ENCODE measurements around the gene ERBIN.

ERBIN gene

GRCh38 chr5:66118304-66118703 lies 191.9 kb downstream of the ERBIN start:
- TF ChIP-seq ZNF384 (IDR thresholded peaks at IDR 0.05) (no peak), HDGF (IDR thresholded peaks at IDR 0.05; ENCODE audit: borderline replicate concordance) (no peak), SUZ12 (IDR thresholded peaks at IDR 0.05) (no peak), NFRKB (IDR thresholded peaks at IDR 0.05) (no peak), LEF1 (IDR thresholded peaks at IDR 0.05; ENCODE audit: borderline replicate concordance) (no peak), FOXM1 (IDR thresholded peaks at IDR 0.05; ENCODE audit: borderline replicate concordance) (no peak), CTBP1 (IDR thresholded peaks at IDR 0.05; ENCODE audit: borderline replicate concordance) (no peak)
- DNase-seq (ENCODE audit: extremely low spot score), result no peak
- ChIA-PET POLR2A (no interaction called here), CTCF (no interaction called here)

- TF ChIP-seq CTBP1 (IDR thresholded peaks at IDR 0.05; ENCODE audit: borderline replicate concordance) (no peak), ZNF384 (IDR thresholded peaks at IDR 0.05) (no peak)
- ChIA-PET POLR2A (no interaction called here), CTCF (no interaction called here)
- no peak for DNase-seq (ENCODE audit: extremely low spot score)
These were observed 196.1 kb downstream of the ERBIN start for GRCh38 chr5:66122379-66123034.

GRCh38 chr5:66129144-66129543 lies 202.8 kb downstream of the ERBIN start:
- ChIA-PET POLR2A (no interaction called here), CTCF (no interaction called here)
- no peak for DNase-seq (ENCODE audit: extremely low spot score)
- no peak for TF ChIP-seq SUZ12 (IDR thresholded peaks at IDR 0.05)
- no peak for TF ChIP-seq SP1 (IDR thresholded peaks at IDR 0.05)
- TF ChIP-seq CTBP1 (IDR thresholded peaks at IDR 0.05; ENCODE audit: borderline replicate concordance), result no peak
- TF ChIP-seq PKNOX1 (IDR thresholded peaks at IDR 0.05), result no peak
- TF ChIP-seq HDGF (IDR thresholded peaks at IDR 0.05; ENCODE audit: borderline replicate concordance), result no peak
- TF ChIP-seq ARNT (IDR thresholded peaks at IDR 0.05), result no peak
- TF ChIP-seq NFRKB (IDR thresholded peaks at IDR 0.05), result no peak
- TF ChIP-seq FOXM1 (IDR thresholded peaks at IDR 0.05; ENCODE audit: borderline replicate concordance), result no peak
- TF ChIP-seq BHLHE40 (IDR thresholded peaks at IDR 0.05; ENCODE audit: borderline replicate concordance), result no peak
- TF ChIP-seq ELF4 (IDR thresholded peaks at IDR 0.05), result no peak
- no peak for TF ChIP-seq LEF1 (IDR thresholded peaks at IDR 0.05; ENCODE audit: borderline replicate concordance)
- no peak for TF ChIP-seq TARDBP (IDR thresholded peaks at IDR 0.05)
- TF ChIP-seq FOXK2 (IDR thresholded peaks at IDR 0.05), result no peak
- TF ChIP-seq FOXA1 (IDR thresholded peaks at IDR 0.05), result no peak
- TF ChIP-seq L3MBTL2 (conservative IDR thresholded peaks at IDR 0.05), result no peak
- TF ChIP-seq ZNF384 (IDR thresholded peaks at IDR 0.05), result no peak

GRCh38 chr5:66130493-66130892 lies 204.1 kb downstream of the ERBIN start:
- DNase-seq (ENCODE audit: extremely low spot score), result no peak
- ChIA-PET POLR2A (no interaction called here), CTCF (no interaction called here)
- TF ChIP-seq BHLHE40 (IDR thresholded peaks at IDR 0.05; ENCODE audit: borderline replicate concordance) (no peak), SUZ12 (IDR thresholded peaks at IDR 0.05) (no peak), PKNOX1 (IDR thresholded peaks at IDR 0.05) (no peak), NFRKB (IDR thresholded peaks at IDR 0.05) (no peak), CTBP1 (IDR thresholded peaks at IDR 0.05; ENCODE audit: borderline replicate concordance) (no peak), LEF1 (IDR thresholded peaks at IDR 0.05; ENCODE audit: borderline replicate concordance) (no peak), FOXM1 (IDR thresholded peaks at IDR 0.05; ENCODE audit: borderline replicate concordance) (no peak), ELF4 (IDR thresholded peaks at IDR 0.05) (no peak), SP1 (IDR thresholded peaks at IDR 0.05) (no peak), FOXA1 (IDR thresholded peaks at IDR 0.05) (no peak), ZNF384 (IDR thresholded peaks at IDR 0.05) (no peak), TARDBP (IDR thresholded peaks at IDR 0.05) (no peak), FOXK2 (IDR thresholded peaks at IDR 0.05) (no peak), ARNT (IDR thresholded peaks at IDR 0.05) (no peak), HDGF (IDR thresholded peaks at IDR 0.05; ENCODE audit: borderline replicate concordance) (no peak), L3MBTL2 (conservative IDR thresholded peaks at IDR 0.05) (no peak)

Data from HEK293T (cell line).